Cardiac septum (tissue), 1 donor: ENCODE results near the gene SYT8. TPM values are rescaled to one million over a fixed set of nuclear protein-coding genes. Genes with fewer than 3 reads are reported as not detected.

Experiments
- DNase-seq: peaks from one replicate; pipeline ENCODE4 v3.0.0-alpha.2; 2020; ENCODE audit warnings: low spot score
- intact Hi-C: fragments of 100-400 bp; cut with DNase I; formaldehyde crosslinking; loops from one replicate; pipeline ENCODE4 v1.14.0; 2022
- total RNA-seq: library from RNA; stranded (reverse); fragmentation: NEBNext Ultra II Directional; extraction: Animal tissue kit (Norgen Biotek cat#: 25700); gene quantifications from one replicate; pipeline ENCODE4 v1.2.1, GENCODE V29; 2021
- donor health status: DM: no; HTN: no; CAD: no.

Gene SYT8
- total RNA-seq, 1 donor from 2014 or later, result not detected

DNA sequence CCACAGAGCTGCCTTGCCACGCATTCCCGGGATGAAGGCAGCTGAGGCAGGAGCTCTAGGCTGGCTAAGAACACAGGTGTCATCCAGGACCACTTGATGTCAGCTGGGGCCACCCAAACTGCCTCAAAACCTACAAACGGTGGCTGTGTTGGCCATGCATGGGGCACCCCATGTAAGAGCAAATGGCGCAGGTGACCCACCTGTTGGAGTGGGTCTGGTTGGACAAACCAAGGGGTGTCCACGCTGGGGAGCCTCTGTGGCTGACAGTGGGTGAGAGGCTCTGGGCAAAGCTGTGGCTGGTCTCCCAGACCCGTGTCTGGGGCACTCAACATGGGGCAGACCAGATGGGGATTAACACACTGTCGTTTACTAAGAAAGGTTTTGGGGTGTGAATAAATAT, 19.0 kb upstream of the SYT8 start:
- intact Hi-C loops, result no loop called here
- DNase-seq, result no peak

DNA sequence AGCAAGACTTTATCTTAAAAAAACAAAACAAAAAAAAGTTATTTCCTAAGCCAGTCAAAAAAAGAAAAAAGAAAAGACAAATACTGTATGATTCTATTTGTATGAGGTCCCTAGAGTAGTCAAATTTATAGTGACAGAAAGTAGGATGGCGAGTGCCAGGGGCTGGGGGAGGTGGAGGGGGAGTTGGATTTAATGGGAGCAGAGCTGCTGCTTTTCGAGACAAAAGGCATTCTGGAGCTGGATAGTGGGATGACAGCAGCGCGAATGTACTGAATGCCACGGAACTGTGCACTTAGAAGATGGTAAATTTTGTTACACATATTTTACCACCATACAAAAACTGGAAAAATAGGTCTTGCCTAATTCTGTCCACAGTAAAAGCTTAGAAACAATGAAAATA, 17.8 kb upstream of the SYT8 start:
- intact Hi-C loops, result no loop called here
- no peak for DNase-seq

DNA sequence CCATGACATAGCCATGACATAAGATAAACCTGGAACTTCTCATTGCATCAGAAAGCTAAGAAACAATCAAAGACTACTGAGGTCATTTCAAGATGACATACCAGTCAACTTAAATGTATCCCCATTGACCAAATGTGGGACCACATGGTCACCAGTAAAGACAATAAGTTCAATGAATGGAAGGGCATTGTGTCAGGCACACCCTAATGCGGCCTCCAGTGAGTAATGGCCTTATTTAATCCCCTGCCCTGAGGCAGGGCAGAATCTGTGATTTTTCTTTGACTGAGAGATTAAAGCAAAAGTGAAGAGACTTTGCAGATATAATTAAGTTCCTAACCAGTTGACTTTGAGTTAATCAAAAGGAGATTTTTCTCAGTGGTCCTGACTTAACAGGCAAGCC, 17.3 kb upstream of the SYT8 start:
- intact Hi-C loops, result no loop called here
- no peak for DNase-seq

DNA sequence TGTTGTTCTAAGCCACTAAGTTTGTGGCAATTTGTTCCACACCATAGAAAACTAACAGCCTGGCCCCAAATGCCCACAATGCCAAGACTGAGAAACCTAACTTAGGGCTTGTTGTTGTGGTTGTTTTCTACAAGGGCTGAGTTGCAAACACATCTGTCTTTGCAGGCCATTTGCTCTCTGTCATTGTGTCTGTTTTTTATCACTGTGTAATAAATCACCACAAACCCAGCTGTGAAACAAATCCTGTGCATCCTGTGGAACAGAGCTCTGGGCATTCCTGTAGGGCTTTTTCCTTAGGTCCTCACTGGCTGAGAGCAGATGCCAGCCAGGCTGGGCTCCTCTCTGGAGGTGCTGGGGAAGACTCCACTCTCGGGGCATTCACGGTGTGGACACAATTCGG, 15.7 kb upstream of the SYT8 start:
- peak; percentile 24 for DNase-seq
- intact Hi-C loops, result no loop called here

DNA sequence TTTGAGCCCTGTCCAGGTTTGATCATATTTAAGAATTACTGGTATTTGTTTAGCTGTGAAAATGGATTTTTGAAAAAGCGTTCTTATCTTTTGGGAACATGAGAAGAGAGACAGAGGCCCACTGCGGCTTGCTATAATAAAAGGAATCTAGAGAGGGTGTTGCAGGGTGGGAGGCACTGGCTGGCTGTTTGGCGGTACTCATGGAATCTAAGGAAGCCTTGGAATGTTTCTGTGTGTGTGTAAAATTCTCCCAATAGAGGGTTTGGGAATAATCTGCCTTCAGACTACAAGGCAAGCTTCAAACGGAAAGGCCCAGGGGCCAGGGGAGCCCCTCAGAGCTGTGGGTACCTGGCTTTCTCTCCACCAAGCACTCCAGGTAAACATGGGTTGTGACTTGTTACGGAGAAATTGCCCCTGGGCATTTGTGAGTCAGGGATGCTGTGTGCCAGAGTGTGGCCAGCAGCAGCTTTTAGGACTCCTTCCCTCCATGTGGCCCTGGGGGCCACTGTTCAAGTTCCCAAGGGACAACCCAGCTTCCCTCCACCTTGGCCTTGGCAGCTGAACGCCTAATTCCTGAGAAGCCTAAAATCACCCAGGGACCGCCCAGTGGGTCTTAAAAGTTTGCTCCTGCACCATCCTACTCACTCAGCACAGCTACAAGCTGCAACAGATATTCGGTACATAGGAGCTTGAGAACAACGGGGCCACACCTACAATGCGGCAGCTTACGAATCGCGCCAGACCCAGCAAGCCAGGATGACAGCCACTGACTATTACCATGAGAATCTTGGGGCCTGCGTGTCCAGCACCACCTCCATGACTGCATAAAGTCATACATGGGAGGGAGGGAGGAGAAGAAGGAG, 14.1 kb upstream of the SYT8 start:
- intact Hi-C loops, result no loop called here
- no peak for DNase-seq

DNA sequence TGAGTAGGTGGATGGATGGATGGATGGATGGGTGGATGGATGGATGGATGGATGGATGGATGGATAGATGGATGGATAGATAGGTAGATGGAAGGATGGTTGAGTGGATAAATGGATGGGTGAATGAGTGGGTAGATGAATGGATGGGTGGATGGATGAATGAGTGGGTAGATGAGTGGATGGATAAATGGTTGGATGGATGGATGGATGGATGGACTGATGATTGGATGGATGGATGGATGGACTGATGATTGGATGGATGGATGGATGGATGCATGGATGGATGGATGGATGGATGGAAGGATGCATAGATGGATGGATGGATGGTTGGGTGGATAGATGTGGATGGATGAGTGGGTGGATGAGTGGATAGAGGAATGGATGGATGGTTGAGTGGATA, 13.2 kb upstream of the SYT8 start:
- intact Hi-C loops, result no loop called here
- no peak for DNase-seq

DNA sequence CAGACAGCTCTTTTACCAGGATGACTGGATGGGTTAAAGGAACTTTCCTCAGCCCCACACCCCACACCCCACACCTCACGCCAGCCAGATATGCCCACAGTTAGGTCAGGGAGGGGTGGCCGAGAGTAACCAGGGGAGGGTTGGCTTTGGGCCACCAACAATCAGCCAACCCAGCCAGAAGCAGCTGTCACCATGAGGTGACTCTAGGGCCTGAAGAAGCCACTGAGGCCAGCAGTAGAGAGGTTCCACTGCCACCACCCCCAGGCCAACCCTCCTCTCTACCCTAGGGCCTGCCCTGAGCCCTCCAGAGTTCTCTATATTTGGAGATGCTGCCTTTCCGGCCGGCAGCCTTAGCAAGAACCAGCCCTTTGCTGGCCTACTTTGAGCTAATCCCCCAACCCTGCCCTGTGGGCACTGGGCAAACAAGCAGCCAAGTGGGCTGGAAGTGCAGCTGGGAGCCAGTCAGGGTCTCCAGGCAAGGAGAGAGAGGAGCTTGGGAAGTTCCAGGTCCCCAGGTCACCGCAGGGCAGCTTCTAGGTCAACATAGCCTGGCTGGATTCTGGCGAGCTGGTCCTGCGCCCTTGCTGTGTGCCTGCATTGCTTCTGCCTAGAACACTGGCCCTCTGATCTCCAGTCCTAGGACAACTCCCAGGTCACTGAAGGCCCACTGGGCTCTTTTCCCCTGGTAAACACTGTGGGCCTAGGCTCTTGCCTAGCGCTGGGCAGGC, 12.0 kb upstream of the SYT8 start:
- no peak for DNase-seq
- intact Hi-C loops, result no loop called here

DNA sequence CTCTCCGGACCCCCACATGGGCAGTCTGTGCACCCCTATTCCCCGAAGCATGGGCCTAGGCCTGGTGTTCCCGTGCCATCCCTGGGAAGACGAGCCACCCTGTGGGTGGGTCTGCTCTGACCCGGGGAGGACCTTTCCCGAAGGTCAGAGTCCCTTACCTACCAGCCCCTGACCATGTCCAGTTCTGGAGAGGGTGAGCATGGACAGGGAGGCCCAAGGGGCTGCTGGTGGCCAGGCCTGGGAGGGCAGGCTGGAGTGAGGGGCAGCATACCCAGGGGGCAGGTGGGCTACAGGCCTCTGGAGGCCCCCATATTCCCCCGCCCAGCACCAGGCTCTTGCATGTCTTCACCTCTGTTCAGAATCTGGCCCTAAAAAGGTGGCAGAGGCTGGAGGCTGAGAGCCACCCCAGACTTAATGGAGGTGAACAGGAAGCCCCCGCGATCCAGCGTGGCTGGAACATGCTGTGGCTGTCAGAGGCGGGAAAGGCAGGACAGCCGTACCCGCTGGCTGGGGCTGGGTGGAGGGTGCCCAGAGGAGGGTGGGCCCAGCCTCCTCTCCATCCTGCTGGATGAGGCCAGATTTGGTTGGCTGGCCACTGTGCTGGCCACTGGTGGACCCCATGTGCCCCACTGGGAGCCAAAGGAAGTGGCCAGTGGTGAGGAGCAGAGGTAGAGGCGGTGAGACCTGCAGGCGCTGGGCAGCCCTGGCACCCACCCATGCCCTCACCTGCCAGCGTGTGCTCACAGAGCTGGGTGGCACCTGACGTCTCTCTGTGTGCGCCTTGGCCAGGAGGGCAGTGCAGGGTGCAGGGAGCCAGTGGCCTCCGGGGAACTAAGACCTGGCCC, 11.2 kb upstream of the SYT8 start:
- DNase-seq, result no peak
- intact Hi-C loops, result no loop called here

DNA sequence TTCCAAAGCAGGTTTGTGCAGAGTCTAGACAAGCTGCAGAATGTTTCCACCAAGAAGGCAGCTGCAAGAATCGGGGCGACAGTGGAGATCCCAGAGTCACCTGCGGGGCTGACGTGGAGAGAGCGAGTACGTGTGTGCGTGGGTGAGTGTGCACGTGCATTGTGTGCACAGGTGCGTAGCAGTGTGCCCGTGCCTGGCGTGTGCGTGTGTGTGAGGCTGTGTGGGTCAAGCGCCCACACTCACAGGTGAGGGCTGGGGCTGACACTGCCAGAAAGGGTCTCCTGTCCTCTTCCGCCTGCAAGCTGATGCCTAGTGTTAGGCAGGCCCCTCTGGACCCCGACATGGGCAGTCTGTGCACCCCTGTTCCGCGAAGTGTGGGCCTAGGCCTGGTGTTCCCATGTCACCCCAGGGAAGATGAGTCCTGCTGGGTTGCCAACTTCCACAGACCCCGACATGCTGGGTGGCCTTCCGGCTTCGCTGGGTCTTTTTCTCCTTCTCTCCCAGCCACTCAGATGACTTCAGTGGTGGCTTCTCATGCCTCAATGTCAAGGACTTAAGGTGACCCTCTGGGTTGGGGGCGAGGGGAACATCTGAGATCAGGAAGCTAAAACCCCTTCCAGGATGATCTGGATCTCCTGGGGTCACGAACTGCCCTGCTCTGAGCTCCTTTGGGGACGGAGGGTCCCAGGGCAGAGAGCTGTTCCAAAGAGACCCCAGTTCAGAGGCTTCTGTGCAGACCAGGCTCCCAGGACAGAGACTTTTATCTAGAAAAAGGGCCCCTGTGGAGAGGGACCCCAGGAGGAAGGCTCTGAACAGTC, 10.4 kb upstream of the SYT8 start:
- no peak for DNase-seq
- intact Hi-C loops, result loop anchor here (5.0 kb wide), 2 partner anchors 62 to 107 kb away; partner anchors contain the start of gene CTSD

DNA sequence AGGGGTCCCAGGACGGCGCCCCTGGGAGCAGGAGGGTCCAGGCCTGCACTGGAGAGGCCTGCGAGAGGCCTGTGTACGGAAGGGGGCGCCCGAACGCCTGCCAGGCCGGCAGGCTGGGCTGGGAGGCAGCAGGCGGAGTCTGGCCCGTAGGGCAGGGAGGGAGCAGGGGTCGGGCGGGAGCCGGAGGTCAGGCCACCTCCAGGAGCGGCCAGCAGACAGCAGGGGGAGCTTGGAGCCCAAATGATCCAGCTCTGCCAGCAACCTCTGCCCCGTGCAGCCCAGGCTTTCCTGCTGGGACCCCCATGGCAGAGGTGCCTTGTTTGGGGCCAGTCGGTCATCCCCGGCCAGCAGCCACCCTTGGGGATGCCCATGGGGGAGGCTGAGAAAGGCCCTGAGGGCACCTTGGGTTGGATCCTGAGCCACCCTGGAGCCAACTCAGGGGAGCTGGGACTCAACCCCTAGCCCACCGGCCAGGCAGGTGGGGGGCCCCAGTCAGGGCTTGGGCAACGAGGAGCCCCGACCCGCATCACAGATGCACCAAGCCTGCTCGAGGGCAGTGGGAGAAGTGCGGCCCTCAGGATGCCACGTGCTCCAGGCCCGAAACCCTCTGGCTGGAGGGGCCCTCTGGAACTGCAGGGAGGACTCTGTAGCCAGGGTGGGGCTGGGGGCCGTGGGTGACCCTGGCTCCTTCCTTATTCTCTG, 9.6 kb upstream of the SYT8 start:
- intact Hi-C loops, result loop anchor here (5.0 kb wide), 2 partner anchors 63 to 108 kb away; partner anchors contain the start of gene CTSD
- peak; percentile 87 for DNase-seq

DNA sequence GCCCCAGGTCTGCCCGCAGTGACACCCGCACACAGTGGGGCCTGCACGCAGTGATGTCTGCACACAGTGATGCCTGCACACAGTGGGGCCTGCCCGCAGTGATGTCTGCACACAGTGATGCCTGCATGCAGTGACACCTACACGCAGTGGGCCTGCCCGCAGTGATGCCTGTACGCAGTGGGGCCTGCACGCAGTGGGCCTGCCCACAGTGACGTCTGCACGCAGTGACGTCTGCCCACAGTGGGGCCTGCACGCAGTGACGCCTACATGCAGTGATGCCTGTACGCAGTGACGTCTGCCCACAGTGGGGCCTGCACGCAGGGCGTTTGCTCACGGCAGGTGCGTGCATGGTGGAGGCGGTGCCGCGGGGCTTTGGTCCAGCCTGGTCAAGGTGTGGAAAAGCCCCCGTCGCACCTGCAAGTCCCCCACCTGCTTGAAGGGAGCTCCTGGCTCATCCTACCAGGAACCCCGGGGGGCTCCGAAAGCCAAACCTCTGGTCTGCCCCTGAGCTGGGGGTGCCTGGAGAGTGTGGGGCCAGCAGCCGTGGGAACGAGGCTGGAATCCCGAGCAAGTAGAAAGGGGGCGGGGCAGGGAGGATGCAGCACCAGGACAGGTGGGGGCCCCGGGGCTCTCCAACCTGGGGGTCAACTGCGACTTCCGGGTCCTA, 8.9 kb upstream of the SYT8 start:
- DNase-seq, result no peak
- intact Hi-C loops, result loop anchor here (5.0 kb wide), 2 partner anchors 64 to 109 kb away; partner anchors contain the start of gene CTSD

DNA sequence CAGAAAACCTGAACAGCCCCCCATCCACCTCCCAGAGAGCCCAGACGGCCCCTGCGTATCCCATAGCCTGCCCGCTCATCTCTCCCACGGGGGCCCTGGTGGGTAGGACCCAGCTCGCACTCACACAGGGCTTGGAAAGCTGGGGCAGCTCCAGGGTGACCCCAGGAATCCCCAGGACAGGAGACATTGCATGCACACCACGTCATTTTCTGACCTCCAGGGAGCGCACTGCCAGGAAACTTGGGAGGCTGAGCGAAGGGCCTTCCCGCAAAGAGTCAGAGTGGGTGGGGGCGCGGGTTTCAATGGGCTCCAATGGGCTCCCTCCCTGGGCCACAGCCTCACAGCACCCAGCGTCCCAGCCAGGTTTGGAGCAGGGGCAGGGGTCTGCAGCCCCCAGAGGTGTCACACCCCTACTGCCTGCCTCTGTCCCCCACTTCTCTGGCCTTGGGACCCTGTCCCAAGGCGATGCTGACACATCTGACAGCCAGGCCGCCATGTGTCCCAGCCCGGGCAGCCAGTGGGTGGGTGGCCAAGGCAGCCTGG, 8.2 kb upstream of the SYT8 start:
- intact Hi-C loops, result loop anchor here (5.0 kb wide), 2 partner anchors 64 to 109 kb away; partner anchors contain the start of gene CTSD
- no peak for DNase-seq

DNA sequence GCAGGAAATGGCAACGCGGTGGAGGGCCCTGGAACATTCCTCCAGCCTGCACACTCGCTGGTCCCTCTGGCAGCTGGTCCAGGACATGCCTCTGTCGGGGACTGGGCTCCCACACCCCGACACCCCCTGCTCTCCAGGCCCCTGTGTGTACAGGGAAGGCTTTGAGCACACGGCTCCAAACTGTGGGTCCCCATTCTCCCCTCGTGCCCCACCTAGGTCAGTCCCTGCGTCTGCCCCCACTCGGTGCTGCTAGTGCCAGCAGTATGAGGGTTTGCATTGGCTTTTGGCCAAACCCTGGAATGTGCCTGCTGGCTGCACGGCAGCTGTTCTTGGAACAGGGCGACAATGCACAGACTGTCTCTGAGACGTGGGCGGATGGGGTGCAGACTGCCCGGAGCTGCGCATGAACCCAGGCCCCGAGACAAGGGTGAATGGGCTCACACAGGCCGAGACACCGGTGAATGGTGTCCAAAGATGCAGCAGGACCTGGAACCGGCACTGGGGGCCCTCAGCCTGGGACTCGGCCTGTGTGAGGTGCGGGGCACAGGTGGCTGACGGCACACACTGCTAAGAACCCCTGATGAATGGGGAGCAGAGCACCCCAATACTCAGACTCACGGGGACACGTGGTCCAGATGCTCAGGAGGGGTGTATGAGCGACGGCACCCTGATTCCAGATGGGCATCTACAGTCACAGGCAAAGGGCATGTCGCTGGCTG, 7.5 kb upstream of the SYT8 start:
- intact Hi-C loops, result loop anchor here (5.0 kb wide), 2 partner anchors 65 to 110 kb away; partner anchors contain the start of gene CTSD
- no peak for DNase-seq

DNA sequence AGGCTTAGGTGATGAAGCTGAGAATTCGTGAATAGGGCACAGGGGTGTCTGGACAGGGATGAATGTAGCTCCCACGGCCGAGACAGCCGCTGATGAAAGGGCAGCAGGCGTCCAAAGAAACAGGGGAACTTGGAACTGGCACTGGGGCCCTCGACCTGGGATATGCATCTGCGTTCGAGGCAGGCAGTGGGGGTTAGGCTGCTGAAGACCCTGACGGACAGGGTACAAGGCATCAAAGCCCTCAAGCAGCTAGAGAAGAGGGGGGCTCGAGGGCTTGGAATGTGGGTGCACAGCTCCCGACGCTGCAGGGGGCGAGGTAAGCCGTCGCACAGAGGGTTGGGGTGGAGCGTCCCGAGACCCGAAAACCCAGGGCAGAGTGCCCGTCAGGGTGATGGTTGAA, 6.9 kb upstream of the SYT8 start:
- DNase-seq, result no peak
- intact Hi-C loops, result loop anchor here (5.0 kb wide), 2 partner anchors 66 to 111 kb away; partner anchors contain the start of gene CTSD

DNA sequence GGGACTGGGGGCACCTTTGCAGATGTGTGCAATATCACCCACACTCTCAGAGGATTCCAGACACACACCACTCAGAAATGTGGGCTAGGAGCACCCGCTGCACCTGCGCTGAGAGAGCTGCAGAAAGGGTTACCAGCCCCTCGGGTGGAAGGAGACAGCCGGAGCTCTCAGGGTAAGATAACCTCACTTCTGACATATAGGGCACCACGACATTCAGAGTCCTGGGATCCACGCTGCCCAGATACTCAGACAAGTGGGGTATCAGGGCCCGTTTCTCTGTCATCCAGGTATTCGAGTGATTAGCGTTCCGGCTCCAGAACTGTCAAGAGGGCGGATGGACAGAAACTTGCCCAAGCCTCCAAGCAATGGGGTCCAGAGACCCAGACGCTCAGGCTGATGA, 6.2 kb upstream of the SYT8 start:
- intact Hi-C loops, result loop anchor here (5.0 kb wide), 2 partner anchors 66 to 111 kb away; partner anchors contain the start of gene CTSD

DNA sequence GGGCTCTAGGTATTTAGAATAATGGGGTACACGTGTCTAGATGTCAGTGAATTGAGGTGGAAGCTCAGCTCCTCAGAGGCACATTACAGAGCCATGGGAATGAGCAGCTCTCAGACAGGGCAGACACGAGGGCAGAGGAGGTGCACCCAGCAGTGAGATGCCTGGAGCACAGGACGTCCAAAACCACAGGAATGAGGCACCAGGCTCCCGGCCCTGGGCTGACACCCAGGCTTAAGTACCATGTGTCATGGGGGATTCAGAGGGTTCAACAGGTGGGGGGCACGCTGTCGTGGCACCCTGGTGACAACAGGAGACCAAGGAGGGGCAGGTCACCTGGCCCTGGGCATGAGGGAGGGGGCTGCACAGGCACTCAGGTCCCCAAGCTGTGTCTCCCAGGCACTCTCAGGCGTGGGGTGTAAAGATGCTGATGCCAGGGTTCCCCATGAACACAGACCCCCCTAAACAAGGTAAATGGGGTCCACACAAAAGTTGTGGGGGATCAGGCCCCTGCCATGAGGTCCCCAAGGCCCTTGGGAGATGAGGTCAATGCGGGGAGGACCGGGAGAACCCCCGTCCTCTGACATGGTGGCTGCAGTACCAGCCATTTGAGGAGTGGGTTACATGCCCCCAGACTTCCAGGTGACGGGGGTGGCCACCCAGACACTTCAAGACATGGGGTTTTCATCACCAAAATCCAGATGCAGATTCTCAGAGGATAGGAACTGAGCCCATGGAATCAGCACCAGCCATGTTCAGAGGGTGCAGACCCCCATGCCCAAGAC, 5.6 kb upstream of the SYT8 start:
- intact Hi-C loops, result loop anchor here (5.0 kb wide), 2 partner anchors 67 to 112 kb away; partner anchors contain the start of gene CTSD
- no peak for DNase-seq

More for the DNA sequence above, 6.2 kb upstream of the SYT8 start:
- DNase-seq, result no peak
